ENCODE measurements around the gene PNKD.

PNKD gene

DNA sequence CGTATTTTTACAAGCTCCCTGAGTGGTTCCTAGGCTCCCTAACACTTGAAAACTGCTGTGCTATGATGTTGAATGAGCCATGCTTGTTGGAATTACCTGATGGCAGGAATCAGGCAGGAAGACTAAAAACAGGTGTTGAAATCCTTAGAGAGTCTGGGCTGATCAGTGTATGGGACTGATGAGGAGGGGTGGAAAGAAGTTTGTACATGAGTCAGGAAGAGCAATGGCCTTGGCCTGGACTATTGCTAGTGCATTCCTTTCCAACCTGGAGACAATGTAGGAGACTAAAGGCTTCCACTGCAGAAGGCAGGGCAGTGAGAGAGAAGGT is 46.9 kb downstream of the PNKD start:
- no peaks in the 10 kb centered on the region for H3K9me3 ChIP-seq (ENCODE audit: control insufficient read depth, insufficient read depth, low read length)
- no peaks in the 10 kb centered on the region for H3K9me2 ChIP-seq (replicated peaks; ENCODE audit: control insufficient read depth, low read length)
- no peaks in the 10 kb centered on the region for H4K20me1 ChIP-seq (ENCODE audit: control insufficient read depth, insufficient read depth, low read depth, low read length)
- peaks cover 35% of the 10 kb centered on the region for H3K4me1 ChIP-seq (ENCODE audit: control insufficient read depth, low read length)
- H3K79me2 ChIP-seq (ENCODE audit: control insufficient read depth, low read length): no peaks in the 10 kb centered on the region
- H3K27me3 ChIP-seq (ENCODE audit: control insufficient read depth, low read length): no peaks in the 10 kb centered on the region
- H3K4me2 ChIP-seq (ENCODE audit: low read length): no peak overlapping the region
- H3F3A ChIP-seq (ENCODE audit: control insufficient read depth, insufficient read depth): peaks cover 6% of the 10 kb centered on the region
- no peaks in the 10 kb centered on the region for H3K36me3 ChIP-seq (ENCODE audit: control insufficient read depth, low read length)
- no peak overlapping the region for H3K27ac ChIP-seq (ENCODE audit: low read depth, low read length)
- no peak overlapping the region for H3K4me3 ChIP-seq (ENCODE audit: low read length)
- no peak for TF ChIP-seq EZH2phosphoT487 (IDR thresholded peaks at IDR 0.05; ENCODE audit: borderline replicate concordance, low read length)
- TF ChIP-seq, protein P1, sequence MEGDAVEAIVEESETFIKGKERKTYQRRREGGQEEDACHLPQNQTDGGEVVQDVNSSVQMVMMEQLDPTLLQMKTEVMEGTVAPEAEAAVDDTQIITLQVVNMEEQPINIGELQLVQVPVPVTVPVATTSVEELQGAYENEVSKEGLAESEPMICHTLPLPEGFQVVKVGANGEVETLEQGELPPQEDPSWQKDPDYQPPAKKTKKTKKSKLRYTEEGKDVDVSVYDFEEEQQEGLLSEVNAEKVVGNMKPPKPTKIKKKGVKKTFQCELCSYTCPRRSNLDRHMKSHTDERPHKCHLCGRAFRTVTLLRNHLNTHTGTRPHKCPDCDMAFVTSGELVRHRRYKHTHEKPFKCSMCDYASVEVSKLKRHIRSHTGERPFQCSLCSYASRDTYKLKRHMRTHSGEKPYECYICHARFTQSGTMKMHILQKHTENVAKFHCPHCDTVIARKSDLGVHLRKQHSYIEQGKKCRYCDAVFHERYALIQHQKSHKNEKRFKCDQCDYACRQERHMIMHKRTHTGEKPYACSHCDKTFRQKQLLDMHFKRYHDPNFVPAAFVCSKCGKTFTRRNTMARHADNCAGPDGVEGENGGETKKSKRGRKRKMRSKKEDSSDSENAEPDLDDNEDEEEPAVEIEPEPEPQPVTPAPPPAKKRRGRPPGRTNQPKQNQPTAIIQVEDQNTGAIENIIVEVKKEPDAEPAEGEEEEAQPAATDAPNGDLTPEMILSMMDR (IDR thresholded peaks at IDR 0.05; ENCODE audit: low read depth, low read length, poor library complexity, severe bottlenecking): no peak

DNA sequence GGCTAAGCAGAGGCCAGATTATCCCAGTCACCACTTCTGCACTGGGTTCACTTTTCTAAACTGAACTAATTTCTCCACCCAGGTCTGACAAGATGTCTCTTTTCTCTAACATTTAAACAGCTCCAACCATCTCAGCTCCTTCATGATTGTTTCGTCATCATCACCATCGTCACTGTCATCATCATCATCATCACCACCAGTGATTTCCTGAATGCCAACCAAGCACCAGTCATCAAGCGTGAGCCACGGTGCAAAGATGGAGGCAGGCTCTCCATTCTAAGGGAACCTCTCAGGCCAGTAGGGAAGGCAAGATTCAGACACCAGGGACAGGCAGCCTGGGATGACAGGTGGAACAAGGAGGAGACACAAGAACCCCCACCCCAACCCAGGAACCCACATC is 47.5 kb downstream of the PNKD start:
- Histone ChIP-seq H3F3A (ENCODE audit: control insufficient read depth, insufficient read depth) (peaks cover 6% of the 10 kb centered on the region), H3K36me3 (ENCODE audit: control insufficient read depth, low read length) (no peaks in the 10 kb centered on the region), H3K9me3 (ENCODE audit: control insufficient read depth, insufficient read depth, low read length) (no peaks in the 10 kb centered on the region), H3K4me2 (ENCODE audit: low read length) (no peak overlapping the region), H3K79me2 (ENCODE audit: control insufficient read depth, low read length) (no peaks in the 10 kb centered on the region), H3K27ac (ENCODE audit: low read depth, low read length) (no peak overlapping the region), H4K20me1 (ENCODE audit: control insufficient read depth, insufficient read depth, low read depth, low read length) (no peaks in the 10 kb centered on the region), H3K4me3 (ENCODE audit: low read length) (no peak overlapping the region), H3K4me1 (ENCODE audit: control insufficient read depth, low read length) (peaks cover 41% of the 10 kb centered on the region), H3K27me3 (ENCODE audit: control insufficient read depth, low read length) (no peaks in the 10 kb centered on the region), H3K9me2 (replicated peaks; ENCODE audit: control insufficient read depth, low read length) (no peaks in the 10 kb centered on the region)
- TF ChIP-seq EZH2phosphoT487 (IDR thresholded peaks at IDR 0.05; ENCODE audit: borderline replicate concordance, low read length): no peak
- TF ChIP-seq, protein P1 (IDR thresholded peaks at IDR 0.05; ENCODE audit: low read depth, low read length, poor library complexity, severe bottlenecking): no peak

DNA sequence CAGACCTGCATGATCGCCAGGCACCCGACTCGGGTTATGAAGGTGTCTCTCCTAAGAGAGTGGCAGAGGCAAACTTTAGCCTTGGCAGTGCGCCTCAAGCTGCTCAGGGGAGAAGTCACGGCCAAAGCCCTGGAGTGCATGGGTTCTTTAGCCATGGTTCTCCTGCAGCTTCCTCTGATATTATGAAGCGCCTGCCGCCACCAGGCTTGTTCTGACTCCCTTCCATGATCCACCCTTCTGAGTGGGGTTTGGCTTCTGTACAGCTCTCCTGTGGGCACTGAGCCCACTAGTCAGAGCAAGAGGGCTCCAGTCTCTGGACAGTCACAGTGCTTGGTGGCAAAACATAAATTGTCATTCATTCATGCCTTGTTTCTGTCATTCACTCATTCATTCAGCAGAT is 47.9 kb downstream of the PNKD start:
- TF ChIP-seq, protein P1 (IDR thresholded peaks at IDR 0.05; ENCODE audit: low read depth, low read length, poor library complexity, severe bottlenecking): no peak
- TF ChIP-seq EZH2phosphoT487 (IDR thresholded peaks at IDR 0.05; ENCODE audit: borderline replicate concordance, low read length): no peak
- Histone ChIP-seq H3K79me2 (ENCODE audit: control insufficient read depth, low read length) (no peaks in the 10 kb centered on the region), H3K9me2 (replicated peaks; ENCODE audit: control insufficient read depth, low read length) (no peaks in the 10 kb centered on the region), H3K27ac (ENCODE audit: low read depth, low read length) (no peak overlapping the region), H3K4me2 (ENCODE audit: low read length) (no peak overlapping the region), H3K27me3 (ENCODE audit: control insufficient read depth, low read length) (no peaks in the 10 kb centered on the region), H3K9me3 (ENCODE audit: control insufficient read depth, insufficient read depth, low read length) (no peaks in the 10 kb centered on the region), H4K20me1 (ENCODE audit: control insufficient read depth, insufficient read depth, low read depth, low read length) (no peaks in the 10 kb centered on the region), H3K4me3 (ENCODE audit: low read length) (no peak overlapping the region), H3K4me1 (ENCODE audit: control insufficient read depth, low read length) (peaks cover 42% of the 10 kb centered on the region), H3K36me3 (ENCODE audit: control insufficient read depth, low read length) (no peaks in the 10 kb centered on the region), H3F3A (ENCODE audit: control insufficient read depth, insufficient read depth) (peaks cover 6% of the 10 kb centered on the region)
